GM18520 (cell line): ENCODE results near the gene EPDR1.

ENCODE experiments used
- ATAC-seq: cut with Tn5 transposase; IDR thresholded peaks from one replicate; pipeline ENCODE4 v1.9.1; 2021; ENCODE audit not compliant: unreplicated experiment

The EPDR1 gene

DNA sequence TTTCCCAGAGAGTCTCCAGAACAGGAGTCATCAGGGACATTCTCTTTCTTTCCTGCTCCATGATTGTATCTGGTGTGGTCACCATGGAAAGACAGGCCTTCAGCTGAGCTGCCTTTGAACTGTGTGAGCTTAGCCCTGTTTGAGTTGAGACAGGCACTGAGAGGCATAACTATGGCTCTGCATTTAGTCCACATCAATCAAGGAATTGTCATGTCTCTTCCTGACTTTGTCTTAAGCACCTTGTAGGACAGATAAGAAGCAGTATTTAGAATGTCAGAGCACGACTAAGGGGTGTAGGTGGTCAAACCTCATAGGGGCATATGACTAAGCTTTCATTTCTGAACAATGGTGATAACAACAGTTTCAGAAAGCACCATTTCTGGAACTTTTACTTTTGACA lies 53.5 kb downstream of the EPDR1 start:
- ATAC-seq, result no peak

- no peak for ATAC-seq
These were observed 54.3 kb downstream of the EPDR1 start for GRCh38 chr7:37974711-37975110.

DNA sequence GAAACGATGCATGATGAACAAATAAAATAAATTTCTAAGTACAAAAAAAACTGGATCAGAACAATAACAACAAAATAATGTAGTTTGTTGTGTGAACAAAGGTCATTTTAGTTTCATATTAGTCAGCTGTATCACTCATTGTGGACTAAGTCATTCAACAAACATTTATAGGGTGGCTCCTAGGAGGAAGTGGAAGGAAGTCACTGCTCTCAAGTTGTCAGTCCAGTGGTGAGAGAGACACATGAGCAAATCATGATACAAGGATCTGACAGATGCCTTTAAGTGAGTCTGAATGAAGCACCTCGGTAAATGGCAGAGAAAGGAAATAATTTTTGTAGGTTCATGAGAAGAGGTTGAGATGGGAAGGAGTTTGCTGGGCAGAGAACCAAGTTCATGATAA lies 56.8 kb downstream of the EPDR1 start:
- no peak for ATAC-seq

DNA sequence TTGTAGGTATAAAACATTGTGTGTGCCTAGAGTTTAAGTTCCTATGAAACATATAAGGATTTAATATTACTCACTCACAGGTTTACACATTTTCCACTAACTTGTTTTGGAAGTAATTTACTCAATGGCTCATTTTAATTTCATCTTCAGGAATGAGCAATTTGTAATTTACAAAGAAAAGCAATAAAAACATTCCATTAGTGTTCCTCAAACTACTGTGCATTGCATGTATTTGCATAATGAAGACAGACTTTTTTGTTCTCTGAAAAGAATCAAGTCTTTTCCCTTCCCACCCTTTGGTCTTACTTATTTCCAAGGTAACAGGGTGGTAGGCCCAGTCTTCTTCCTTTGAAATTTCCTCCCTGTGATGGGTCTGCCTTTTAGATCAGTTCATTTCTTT lies 61.2 kb downstream of the EPDR1 start:
- ATAC-seq, result no peak

DNA sequence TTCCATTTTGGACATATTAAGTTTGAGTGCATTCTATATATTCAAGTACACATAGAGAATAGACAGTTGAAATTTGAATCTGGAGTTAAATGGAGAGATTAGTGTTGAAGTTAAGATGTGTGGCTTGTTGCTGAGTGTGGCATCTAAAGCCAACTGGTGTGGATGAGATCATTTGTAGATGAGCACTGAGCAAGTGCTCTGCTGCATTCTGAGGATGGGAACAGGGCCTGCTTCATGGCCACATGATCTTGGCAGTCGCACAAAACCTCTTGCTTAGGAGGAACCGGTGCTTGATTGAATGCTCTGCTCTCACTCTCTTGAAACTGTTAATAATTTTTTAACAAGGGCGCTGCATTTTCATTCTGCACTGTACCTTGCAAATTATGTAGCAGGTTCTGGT lies 62.0 kb downstream of the EPDR1 start:
- ATAC-seq, result no peak

- ATAC-seq, result no peak
These were observed 64.4 kb downstream of the EPDR1 start for GRCh38 chr7:37984750-37985390.

- no peak for ATAC-seq
These were observed 66.5 kb downstream of the EPDR1 start for GRCh38 chr7:37986908-37987330.

- ATAC-seq, result no peak
These were observed 67.3 kb downstream of the EPDR1 start for GRCh38 chr7:37987732-37988131.

DNA sequence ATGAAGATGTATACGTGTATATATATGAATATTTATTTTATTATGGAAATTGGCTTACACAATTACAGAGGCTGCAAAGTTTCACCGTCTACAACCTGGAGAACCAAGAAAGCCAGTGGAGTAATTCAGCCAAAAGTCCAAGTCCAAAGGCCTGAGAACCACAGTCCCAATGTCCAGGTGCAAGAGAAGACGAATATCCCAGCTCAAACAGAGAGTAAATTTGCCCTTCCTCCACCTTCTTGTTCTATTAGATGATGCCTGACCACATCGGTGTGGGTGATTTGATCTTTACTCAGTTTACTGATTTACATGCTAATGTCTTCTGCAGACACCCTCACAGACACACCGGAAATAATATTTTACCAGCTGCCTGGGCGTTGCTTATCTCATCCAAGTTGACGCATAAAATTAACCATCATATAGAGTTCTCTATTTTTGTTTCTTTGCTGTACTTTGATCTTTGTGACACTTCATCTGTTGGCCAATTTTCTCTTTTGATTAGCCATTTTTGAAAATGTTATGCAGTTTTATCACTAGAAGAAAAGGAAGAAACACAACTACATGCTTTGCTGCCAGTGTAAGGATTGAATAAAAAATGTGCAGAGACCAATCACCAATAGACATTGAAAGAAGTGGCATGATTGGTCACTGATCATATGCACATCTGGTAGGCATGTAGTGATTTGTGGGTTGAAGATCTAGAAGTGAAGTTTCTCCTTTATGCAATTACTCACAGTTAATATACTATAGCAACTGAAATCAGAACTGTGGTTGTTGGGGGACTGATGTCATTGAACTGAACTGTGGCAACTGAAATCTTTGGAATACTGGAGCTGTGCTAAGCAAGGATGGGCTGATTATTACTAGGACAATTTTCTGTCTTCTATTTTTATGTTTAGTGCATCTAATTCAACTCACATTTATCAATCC lies 68.5 kb downstream of the EPDR1 start:
- no peak for ATAC-seq

DNA sequence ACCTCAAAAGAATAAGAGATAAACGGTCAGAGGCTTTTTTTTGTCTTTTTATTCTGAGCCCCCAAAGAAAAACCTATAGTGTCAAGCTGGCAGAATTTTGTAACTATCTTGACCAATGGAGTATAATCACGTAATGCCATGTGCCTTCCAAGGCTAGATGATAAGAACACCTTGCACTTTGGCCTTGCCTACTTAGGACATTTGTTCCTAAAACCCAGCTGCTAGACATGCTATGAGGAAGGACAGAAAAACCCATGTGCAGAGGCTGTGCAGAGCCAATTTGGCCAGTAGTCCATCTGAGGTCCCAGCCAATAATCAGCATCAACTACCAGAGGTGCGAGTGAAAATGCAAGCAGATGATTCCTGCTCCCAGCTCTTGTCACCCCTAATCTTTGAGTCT lies 69.9 kb downstream of the EPDR1 start:
- no peak for ATAC-seq

DNA sequence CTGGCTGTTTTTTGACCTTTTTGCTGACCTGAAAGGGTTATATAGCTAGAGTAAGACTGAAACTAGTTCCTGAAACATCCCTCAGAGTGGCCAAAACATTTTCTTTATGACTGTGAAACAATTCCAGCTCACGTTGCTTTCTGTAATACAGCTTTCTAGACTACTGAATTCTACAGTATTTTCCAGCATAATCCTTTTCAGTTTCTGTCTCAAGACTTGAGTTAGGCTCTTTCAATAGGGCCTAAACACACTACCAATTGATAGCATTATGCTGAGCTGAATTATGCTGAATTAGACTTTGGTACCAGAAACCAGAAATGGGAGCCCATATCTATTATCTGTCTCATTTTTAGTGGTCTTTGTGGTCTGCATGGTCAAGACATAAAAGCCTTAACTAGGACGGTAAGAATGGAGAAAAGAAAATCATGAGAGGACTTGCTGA lies 72.6 kb downstream of the EPDR1 start:
- ATAC-seq, result peak; percentile 52

DNA sequence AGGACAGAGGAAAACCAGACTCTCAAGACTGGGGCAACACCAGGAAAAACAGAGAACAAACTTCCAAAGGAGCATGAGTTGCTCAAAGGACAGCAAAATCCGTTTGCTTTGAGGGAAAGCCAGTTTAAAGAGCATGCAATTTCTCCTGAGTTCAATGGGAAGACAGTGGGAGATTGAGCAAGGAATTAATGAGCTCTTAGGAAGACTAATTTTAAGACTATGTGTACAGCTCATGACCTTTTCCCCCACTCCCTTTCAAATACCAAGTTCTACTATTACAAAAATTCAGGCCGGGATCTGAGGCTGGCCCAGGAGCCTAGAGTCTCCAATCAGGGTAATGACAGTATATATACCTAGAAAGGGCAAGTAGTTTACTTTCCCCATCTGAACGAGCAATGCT lies 79.2 kb downstream of the EPDR1 start:
- ATAC-seq, result no peak

DNA sequence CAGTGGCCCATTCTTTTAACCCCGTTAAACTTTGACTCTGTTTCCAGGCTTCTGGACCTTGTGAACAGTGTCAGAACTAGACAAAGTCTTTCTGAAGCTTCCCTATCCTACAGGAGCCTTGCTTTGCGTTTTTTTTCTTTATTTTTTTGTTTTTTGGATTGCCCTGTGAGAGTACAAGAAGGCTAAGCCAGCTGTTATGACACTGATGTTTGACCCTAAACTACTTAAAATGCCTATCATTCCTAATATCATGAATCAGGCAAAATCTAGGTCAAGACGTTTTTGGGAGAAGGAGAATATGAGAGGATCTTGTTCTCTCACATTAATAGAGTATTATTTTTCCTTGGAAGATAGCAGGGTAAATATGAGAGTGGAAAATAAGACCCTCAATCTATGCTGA lies 79.8 kb downstream of the EPDR1 start:
- no peak for ATAC-seq
